Aorta (tissue), 5 donors: ENCODE results near the gene PANK1. TPM values are rescaled to one million over a fixed set of nuclear protein-coding genes. Genes with fewer than 3 reads are reported as not detected.
A peak's percentile ranks its signal among the peaks of the same experiment; 100 is the strongest.

ENCODE experiments used
- ATAC-seq: fragments of 200-7000 bp; cut with Tn5 transposase; one replicate; pipeline ENCODE4 v1.9.1; 2022; ENCODE audit warnings: moderate library complexity; ENCODE audit not compliant: low FRiP score
- DNase-seq, 2 donors: peaks; one replicate each; pipeline ENCODE4 v3.0.0-alpha.2; 2020
- H3K27ac ChIP-seq, 2 donors: one replicate each; pipeline ENCODE4 v1.5.1; 2013; ENCODE audit warnings: low read length in 2 of 2, mild to moderate bottlenecking in 2 of 2, moderate library complexity in 2 of 2, control low read depth in 1 of 2, inconsistent platforms in 1 of 2, low read depth in 1 of 2
- H3K27me3 ChIP-seq, 2 donors: one replicate each; pipeline ENCODE4 v1.6.1; 2013; ENCODE audit warnings: control low read depth in 1 of 2, low read length in 1 of 2, mild to moderate bottlenecking in 1 of 2, moderate library complexity in 1 of 2; ENCODE audit not compliant: insufficient read depth in 2 of 2, control insufficient read depth in 1 of 2
- H3K36me3 ChIP-seq, 2 donors: one replicate each; pipeline ENCODE4 v1.6.1; 2013; ENCODE audit warnings: control low read depth in 1 of 2, low read length in 1 of 2, mild to moderate bottlenecking in 1 of 2; ENCODE audit not compliant: insufficient read depth in 2 of 2, control insufficient read depth in 1 of 2
- H3K4me1 ChIP-seq, 2 donors: one replicate each; pipeline ENCODE4 v1.6.1; 2013; ENCODE audit warnings: low read length in 2 of 2, control low read depth in 1 of 2, mild to moderate bottlenecking in 1 of 2, moderate library complexity in 1 of 2; ENCODE audit not compliant: insufficient read depth in 2 of 2, control insufficient read depth in 1 of 2
- H3K4me3 ChIP-seq, 2 donors: one replicate each; pipeline ENCODE4 v1.5.1; 2013; ENCODE audit warnings: low read length in 2 of 2, control low read depth in 1 of 2, mild to moderate bottlenecking in 1 of 2
- H3K9me3 ChIP-seq: one replicate; pipeline ENCODE4 v1.6.1; 2013; ENCODE audit warnings: mild to moderate bottlenecking, low read length; ENCODE audit not compliant: control insufficient read depth
- WGBS, 2 donors: extraction: QIAGEN DNeasy Blood & Tissue Kit; methylation state at CpG; one replicate each; pipeline ENCODE4 v1.1.7; 2013; 5-methylcytosine and 5-hydroxymethylcytosine counted together
- intact Hi-C, 2 donors: fragments of 100-400 bp; cut with DNase I; formaldehyde crosslinking; loops; one replicate each; pipeline versions ENCODE4 v1.14.2 to v1.15.0; 2022
- microRNA-seq, 2 donors: library from miRNA; unstranded; fragments of <30 nt; microRNA quantifications; one replicate each; pipeline ENCODE4 v1.2.0, GENCODE V29; 2020
- polyA plus RNA-seq, 2 donors: library from polyadenylated mRNA; stranded (reverse); fragments of 200-250 nt; gene quantifications; one replicate each; pipeline ENCODE4 v1.2.3, GENCODE V29; 2013
- total RNA-seq, 2 donors: library from RNA; stranded (reverse); fragmentation: NEBNext Ultra II Directional; extraction: Animal tissue kit (Norgen Biotek cat#: 25700); gene quantifications; one replicate each; pipeline ENCODE4 v1.2.1, GENCODE V29; 2021
- donor health status: healthy with polysubstance abuse.
- donor health status: Bipolar disorder and iron deficiency.
- donor health status: DM: no; HTN: no; CAD: no.
- donor health status: DM: no; HTN: no; CAD: no.
- donor health status: DM: yes; HTN: yes; CAD: no.

PANK1 gene
- total and polyA plus RNA-seq, 4 donors, result 1.4 to 4.8 (median 2.9) TPM

- no peak for ATAC-seq
- Histone ChIP-seq H3K27ac (no peak overlapping the region), H3K4me1 (no peaks in the 10 kb centered on the region), H3K27me3 (no peaks in the 10 kb centered on the region), H3K36me3 (no peaks in the 10 kb centered on the region), H3K9me3 (no peaks in the 10 kb centered on the region), H3K4me3 (no peak overlapping the region)
- 35 to 37% methylated on average over 16 of the region's 16 CpGs for WGBS, 2 donors
- no peak for DNase-seq
- intact Hi-C loops, result no loop called here
Measured at GRCh38 chr10:89536013-89536354, 109.1 kb downstream of the PANK1 start.

- H3K27ac ChIP-seq, result no peak within 1 kb of the TSS
- no peaks in the 10 kb centered on the region for H3K4me1 ChIP-seq
- no peaks in the 10 kb centered on the region for H3K9me3 ChIP-seq
- WGBS, 2 donors, result 2 to 3% methylated on average over 69 to 87 of the region's 87 CpGs
- H3K27me3 ChIP-seq, result no peaks in the 10 kb centered on the region
- DNase-seq, result peak; percentile 50 to 80
- intact Hi-C loops, result no loop called here
- peak; percentile 57 for ATAC-seq
- peak within 1 kb of the TSS; percentile 10 to 31 for H3K4me3 ChIP-seq
- H3K36me3 ChIP-seq, result no peaks in the 10 kb centered on the region
Measured at GRCh38 chr10:89535171-89536012, 109.7 kb downstream of the PANK1 start, which contains the start of gene SLC16A12. Gene SLC16A12, minus strand, starts transcription at chr10:89535594. Its CDS starts 73,016 bp downstream, at chr10:89462578.

- Histone ChIP-seq H3K4me1 (no peaks in the 10 kb centered on the region), H3K4me3 (no peak overlapping the region), H3K27me3 (no peaks in the 10 kb centered on the region), H3K9me3 (no peaks in the 10 kb centered on the region), H3K36me3 (no peaks in the 10 kb centered on the region), H3K27ac (no peak overlapping the region)
- intact Hi-C loops, result no loop called here
- no peak for DNase-seq
- ATAC-seq, result no peak
- 14 to 16% methylated on average over 8 of the region's 8 CpGs for WGBS, 2 donors
Measured at GRCh38 chr10:89534826-89535166, 110.2 kb downstream of the PANK1 start.

Small RNA genes within 50 kb of the gene (microRNA-seq; reads per million reads assigned to microRNA genes)
- gene MIR107, result 221 to 428 reads per million in 2 donors

Other genes starting within 250 kb of the PANK1 start
- gene IFIT5, start 230.7 kb downstream of the PANK1 start, total RNA-seq, result 10 to 100 TPM; 18.5 to 19.0 TPM
- gene IFIT5, start 230.7 kb downstream of the PANK1 start, polyA plus RNA-seq, result 10 to 100 TPM; 13.3 to 14.3 TPM
- under 1 TPM; 0.21 to 0.45 TPM for gene SLC16A12, start 109.6 kb downstream of the PANK1 start, total RNA-seq
- gene SLC16A12, start 109.6 kb downstream of the PANK1 start, polyA plus RNA-seq, result 1 to 10 TPM in 1 of 2 donors, under 1 TPM in 1; 0.63 to 6.7 TPM
- gene KIF20B, start 56.3 kb upstream of the PANK1 start, total RNA-seq, result 1 to 10 TPM; 5.2 to 6.2 TPM
- gene KIF20B, start 56.3 kb upstream of the PANK1 start, polyA plus RNA-seq, result 1 to 10 TPM in 1 of 2 donors, under 1 TPM in 1; 0.72 to 2.1 TPM